Omental fat pad (tissue), 4 donors: Measurements from ENCODE around the gene ZCCHC13. TPM values are rescaled to one million over a fixed set of nuclear protein-coding genes. Genes with fewer than 3 reads are reported as not detected.
"Not testable (repeated sequence)": the region's sequence is repeated elsewhere in the genome, so short reads cannot be mapped to it uniquely, and the experiment has no call there.

Experiments
- ATAC-seq: fragments of 150-250 bp; one replicate; pipeline ENCODE4 v1.9.1; 2016; ENCODE audit warnings: mild to moderate bottlenecking, moderate library complexity; ENCODE audit not compliant: low FRiP score
- DNase-seq: peaks from one replicate; pipeline ENCODE4 v3.0.0-alpha.2; 2019; ENCODE audit warnings: low spot score
- CTCF ChIP-seq, 3 donors: fragments of 450-650 bp; IDR thresholded peaks; one replicate each; pipeline ENCODE4 v1.5.1; 2016 to 2017; ENCODE audit warnings: antibody characterized with exemption in 3 of 3, mild to moderate bottlenecking in 3 of 3, moderate library complexity in 2 of 3
- total RNA-seq, 4 donors: library from RNA; depleted of rRNA; stranded (reverse); fragments of >200 nt; gene quantifications; one replicate each; pipeline ENCODE4 v1.1.0, GENCODE V29; 2016

The ZCCHC13 gene
- total RNA-seq, 4 donors from 2014 or later, result not detected

DNA sequence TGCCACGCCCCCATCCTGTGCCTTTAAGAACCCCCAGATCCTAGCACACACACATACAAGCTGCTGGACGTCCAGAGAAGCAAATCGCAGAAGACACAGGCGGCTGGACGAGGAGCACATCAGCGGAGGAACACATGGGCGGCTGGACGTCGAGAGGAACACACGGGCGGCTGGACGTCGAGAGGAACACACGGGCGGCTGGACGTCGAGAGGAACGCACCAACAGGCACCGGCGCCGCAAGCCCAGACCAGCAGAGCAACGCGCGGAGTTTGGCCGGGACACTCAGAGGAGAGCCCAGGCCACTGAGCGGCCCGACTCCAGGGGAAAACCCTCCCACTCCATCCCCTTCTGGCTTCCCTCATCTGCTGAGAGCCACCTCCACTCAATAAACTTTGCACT is 17.2 kb downstream of the ZCCHC13 start:
- no peak for TF ChIP-seq CTCF (IDR thresholded peaks at IDR 0.05)
- ATAC-seq (no peak), DNase-seq (no peak)

DNA sequence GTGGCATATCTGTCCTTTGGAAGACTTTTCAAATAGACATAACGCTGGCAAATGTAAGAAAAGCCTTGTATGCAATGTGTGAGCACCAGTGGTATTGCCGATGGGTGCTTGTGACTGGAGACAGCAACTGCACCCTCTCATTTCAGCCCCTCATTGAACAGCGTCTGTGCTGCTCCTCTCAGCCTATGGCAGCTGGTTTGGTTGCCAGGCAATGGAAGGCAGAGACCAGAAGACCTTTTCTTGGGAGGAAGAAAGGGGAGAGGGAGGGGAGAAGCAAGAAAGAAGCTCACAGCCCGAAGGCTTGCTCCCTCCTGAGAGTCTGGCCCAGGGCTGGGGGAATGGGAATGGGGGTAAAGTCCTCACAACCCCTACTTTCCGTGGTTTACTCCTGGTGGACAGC is 20.2 kb downstream of the ZCCHC13 start:
- TF ChIP-seq CTCF (IDR thresholded peaks at IDR 0.05), result no peak
- no peak for DNase-seq
- ATAC-seq, result no peak

- ATAC-seq (no peak), DNase-seq (no peak)
- TF ChIP-seq CTCF (IDR thresholded peaks at IDR 0.05), result no peak
These were observed 21.4 kb downstream of the ZCCHC13 start for GRCh38 chrX:74325130-74326059.

DNA sequence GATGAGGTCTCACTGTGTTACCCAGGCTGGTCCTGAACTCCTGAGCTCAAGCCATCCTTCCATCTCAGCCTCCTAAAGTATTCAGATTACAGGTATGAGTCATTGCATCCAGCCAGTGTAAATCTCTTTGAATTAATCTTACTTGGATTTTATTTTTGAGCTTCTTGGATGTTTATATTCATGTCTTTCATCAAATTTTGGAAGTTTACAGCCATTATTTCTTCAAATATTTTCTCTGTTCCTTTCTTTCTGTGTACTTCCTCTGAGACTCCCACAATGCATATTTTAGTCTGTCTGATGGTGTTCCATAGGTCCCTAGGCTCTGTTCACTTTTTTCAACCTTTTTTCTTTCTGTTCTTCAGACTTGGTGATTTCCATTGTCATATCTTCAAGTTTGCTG is 34.9 kb downstream of the ZCCHC13 start:
- TF ChIP-seq CTCF (IDR thresholded peaks at IDR 0.05), result no peak
- ATAC-seq, result no peak
- DNase-seq, result no peak

DNA sequence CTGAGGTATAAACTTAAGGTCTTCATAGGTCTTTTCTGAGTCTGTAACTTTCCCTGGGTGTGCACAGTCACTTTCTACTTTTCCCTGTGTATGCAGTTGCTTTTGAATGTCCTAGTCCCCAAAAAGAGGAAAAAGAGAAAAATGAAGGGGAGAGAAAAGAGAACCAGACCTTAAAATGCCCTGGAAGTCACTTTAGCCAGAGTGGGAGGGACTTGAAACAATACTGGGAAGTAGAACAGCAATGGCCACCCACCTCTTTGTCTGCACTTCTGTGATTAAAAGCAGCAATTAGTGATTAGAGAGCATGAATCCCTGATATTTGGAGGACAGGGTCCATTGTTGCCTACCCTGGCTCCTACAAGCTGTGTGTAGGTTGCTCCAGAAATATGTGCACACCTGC is 36.1 kb downstream of the ZCCHC13 start:
- ATAC-seq (no peak), DNase-seq (no peak)
- no peak for TF ChIP-seq CTCF (IDR thresholded peaks at IDR 0.05)

DNA sequence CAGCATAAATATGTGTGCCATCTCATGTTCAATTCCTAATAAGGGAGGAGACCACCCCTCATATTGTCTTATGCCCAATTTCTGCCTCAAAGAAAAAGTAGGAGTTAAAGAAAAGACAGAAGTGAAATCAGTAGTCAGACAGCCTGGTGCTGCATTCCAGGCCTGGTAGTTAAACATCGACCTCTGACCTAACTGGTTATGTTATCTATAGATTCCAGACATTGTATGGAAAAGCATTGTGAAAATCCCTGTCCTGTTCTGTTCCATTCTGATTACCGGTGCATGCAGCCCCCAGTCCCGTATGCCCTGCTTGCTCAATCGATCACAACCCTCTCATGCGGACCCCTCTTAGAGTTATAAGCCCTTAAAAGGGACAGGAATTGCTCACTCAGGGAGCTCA is 38.2 kb downstream of the ZCCHC13 start:
- ATAC-seq, result not testable (repeated sequence)

GRCh38 chrX:74343343-74344279 is 39.6 kb downstream of the ZCCHC13 start:
- peak; percentile 71 for ATAC-seq
- no peak for TF ChIP-seq CTCF (IDR thresholded peaks at IDR 0.05)

More for the DNA sequence above, 38.2 kb downstream of the ZCCHC13 start:
- not testable (repeated sequence) for DNase-seq

More at GRCh38 chrX:74343343-74344279, 39.6 kb downstream of the ZCCHC13 start:
- DNase-seq, result peak; percentile 35
